MCF 10A (cell line): ENCODE data around the gene ELF3. TPM values are rescaled to one million over a fixed set of nuclear protein-coding genes. Genes with fewer than 3 reads are reported as not detected.
"Not testable (repeated sequence)": the region's sequence is repeated elsewhere in the genome, so short reads cannot be mapped to it uniquely, and the experiment has no call there.

Experiments used
- Bru-seq: library from RNA; stranded (reverse); fragments of 400-500 nt; gene quantifications from one replicate; lab custom pipeline; 2021; lab: Mats Ljungman, UMichigan
- BruChase-seq, 2 experiments: library from RNA; stranded (reverse); fragments of 400-500 nt; gene quantifications; one replicate each; lab custom pipeline; 2021; lab: Mats Ljungman, UMichigan
- BruUV-seq: library from RNA; stranded (reverse); fragments of 400-500 nt; replicated peaks from 2 replicates; lab custom pipeline; 2021; lab: Mats Ljungman, UMichigan
- CTCF ChIA-PET: fragments of 300-600 bp; sonication (Branson Sonifier 250); formaldehyde crosslinking; extraction: SDS; loops from one replicate; lab custom pipeline; 2021; ENCODE audit warnings: antibody characterized with exemption, inconsistent platforms; lab: Yijun Ruan, JAX
- POLR2A ChIA-PET: fragments of 300-600, 350-650 bp; sonication (Branson Sonifier 250); formaldehyde crosslinking; extraction: SDS; loops from one replicate; lab custom pipeline; 2020; ENCODE audit warnings: antibody characterized with exemption, inconsistent platforms; lab: Yijun Ruan, JAX
- DNase-seq: peaks from one replicate; pipeline ENCODE4 v3.0.0-alpha.2; 2018; ENCODE audit not compliant: unreplicated experiment
- H3K27ac Mint-ChIP-seq: one replicate; pipeline ENCODE4 v1.8.0; 2022; ENCODE audit warnings: mild to moderate bottlenecking, low read depth, mixed read lengths; ENCODE audit not compliant: unreplicated experiment
- H3K27me3 Mint-ChIP-seq: one replicate; pipeline ENCODE4 v1.8.0; 2022; ENCODE audit warnings: mixed read lengths; ENCODE audit not compliant: insufficient read depth, unreplicated experiment
- H3K36me3 Mint-ChIP-seq: one replicate; pipeline ENCODE4 v1.8.0; 2022; ENCODE audit warnings: mild to moderate bottlenecking, moderate library complexity, mixed read lengths; ENCODE audit not compliant: insufficient read depth, unreplicated experiment
- H3K4me1 Mint-ChIP-seq: one replicate; pipeline ENCODE4 v1.8.0; 2022; ENCODE audit warnings: mixed read lengths; ENCODE audit not compliant: insufficient read depth, unreplicated experiment
- H3K4me3 Mint-ChIP-seq: one replicate; pipeline ENCODE4 v1.8.0; 2022; ENCODE audit warnings: mild to moderate bottlenecking, moderate library complexity, mixed read lengths; ENCODE audit not compliant: unreplicated experiment
- H3K9me3 Mint-ChIP-seq: one replicate; pipeline ENCODE4 v1.8.0; 2022; ENCODE audit warnings: mixed read lengths; ENCODE audit not compliant: unreplicated experiment
- CTCF ChIP-seq: fragments of 200-600 bp; IDR thresholded peaks from one replicate; pipeline ENCODE4 v1.8.0; 2022; ENCODE audit warnings: antibody characterized with exemption, mild to moderate bottlenecking; ENCODE audit not compliant: unreplicated experiment
- intact Hi-C: fragments of 100-400 bp; cut with micrococcal nuclease; formaldehyde crosslinking; loops from 2 replicates; pipeline ENCODE4 v1.14.1; 2022
- long read RNA-seq: library from polyadenylated mRNA; stranded (forward); transcript quantifications from one replicate; pipeline ENCODE4 v2.0.0, GENCODE V29; 2022
- total RNA-seq: library from RNA; stranded (reverse); gene quantifications from 2 replicates; pipeline ENCODE4 v1.2.3, GENCODE V29; 2022

ELF3 gene
- total RNA-seq = 0.10 and 0.33 TPM in 2 replicates
- Bru-seq, nascent RNA = percentile 32 among the genes with signal in this experiment
- BruChase-seq, experiment 1, labeled RNA remaining after a 6-hour chase = percentile 30 among the genes with signal in this experiment
- BruChase-seq, experiment 2, labeled RNA remaining after a 2-hour chase = percentile 32 among the genes with signal in this experiment
- long read RNA-seq = 0 reads

- Mint-ChIP-seq H3K27me3 (no peaks in the 10 kb centered on the region), H3K27ac (no peak within 1 kb of the TSS), H3K4me3 (no peak within 1 kb of the TSS), H3K36me3 (peaks cover 24% of the 10 kb centered on the region), H3K9me3 (no peaks in the 10 kb centered on the region), H3K4me1 (peaks cover 31% of the 10 kb centered on the region)
- TF ChIP-seq CTCF = no peak
- intact Hi-C loops = no loop called here
- CTCF ChIA-PET = interaction anchor here (0.6 to 22.6 kb wide), 25 partner anchors 9 to 136 kb away, joined by 3 to 1380 read pairs (median 4); partner anchors contain the start of gene GPR37L1
- POLR2A ChIA-PET = interaction anchor here (0.9 to 4.2 kb wide), 6 partner anchors 13 to 134 kb away, joined by 3 to 35 read pairs (median 4); partner anchors contain the start of gene ARL8A
- BruUV-seq = no TSS peak
- peak; percentile 66 for DNase-seq
These were observed at the start of gene ELF3 for GRCh38 chr1:202010180-202011015. ELF3 (plus strand) TSS chr1:202010587; CDS start chr1:202011137, 550 bp downstream.

GRCh38 chr1:201962382-201962781, 48.0 kb upstream of the ELF3 start:
- intact Hi-C loops, H3K27ac Mint-ChIP-seq, DNase-seq, H3K9me3 Mint-ChIP-seq, H3K27me3 Mint-ChIP-seq, BruUV-seq, H3K4me3 Mint-ChIP-seq: not testable (repeated sequence)
- H3K36me3 Mint-ChIP-seq = peaks cover 98% of the 10 kb centered on the region
- peaks cover 21% of the 10 kb centered on the region for H3K4me1 Mint-ChIP-seq
- CTCF ChIA-PET = interaction anchor here (0.5 to 28.5 kb wide), 9 partner anchors 11 to 173 kb away, joined by 3 to 882 read pairs (median 6); partner anchors contain the start of gene SHISA4
- POLR2A ChIA-PET = interaction anchor here (0.6 to 8.2 kb wide), 8 partner anchors 7 to 66 kb away, joined by 3 to 87 read pairs (median 4); partner anchors contain the start of genes RNPEP and TIMM17A

GRCh38 chr1:201964261-201964660, 46.1 kb upstream of the ELF3 start:
- POLR2A ChIA-PET = interaction anchor here (1.3 to 8.2 kb wide), 3 partner anchors 9 to 83 kb away, joined by 4 to 87 read pairs (median 12); partner anchors contain the start of genes RNPEP and TIMM17A
- BruUV-seq = no TSS peak

More at GRCh38 chr1:201964261-201964660, 46.1 kb upstream of the ELF3 start:
- H3K36me3 Mint-ChIP-seq = peaks cover 98% of the 10 kb centered on the region
- peaks cover 14% of the 10 kb centered on the region for H3K4me1 Mint-ChIP-seq
- no peaks in the 10 kb centered on the region for H3K9me3 Mint-ChIP-seq
- no peak overlapping the region for H3K27ac Mint-ChIP-seq
- intact Hi-C loops = no loop called here
- H3K27me3 Mint-ChIP-seq = no peaks in the 10 kb centered on the region
- no peak for DNase-seq
- TF ChIP-seq CTCF = no peak
- no peak overlapping the region for H3K4me3 Mint-ChIP-seq
- CTCF ChIA-PET = interaction anchor here (0.6 to 28.5 kb wide), 11 partner anchors 9 to 434 kb away, joined by 3 to 882 read pairs (median 5); partner anchors contain the start of genes LMOD1 and SHISA4
